GM19452 (cell line): Measurements from ENCODE around the gene HEPHL1.
"Not testable (repeated sequence)": the region's sequence is repeated elsewhere in the genome, so short reads cannot be mapped to it uniquely, and the experiment has no call there.

Experiments used
- ATAC-seq: cut with Tn5 transposase; IDR thresholded peaks from one replicate; pipeline ENCODE4 v1.9.1; 2021; ENCODE audit not compliant: unreplicated experiment

The HEPHL1 gene

DNA sequence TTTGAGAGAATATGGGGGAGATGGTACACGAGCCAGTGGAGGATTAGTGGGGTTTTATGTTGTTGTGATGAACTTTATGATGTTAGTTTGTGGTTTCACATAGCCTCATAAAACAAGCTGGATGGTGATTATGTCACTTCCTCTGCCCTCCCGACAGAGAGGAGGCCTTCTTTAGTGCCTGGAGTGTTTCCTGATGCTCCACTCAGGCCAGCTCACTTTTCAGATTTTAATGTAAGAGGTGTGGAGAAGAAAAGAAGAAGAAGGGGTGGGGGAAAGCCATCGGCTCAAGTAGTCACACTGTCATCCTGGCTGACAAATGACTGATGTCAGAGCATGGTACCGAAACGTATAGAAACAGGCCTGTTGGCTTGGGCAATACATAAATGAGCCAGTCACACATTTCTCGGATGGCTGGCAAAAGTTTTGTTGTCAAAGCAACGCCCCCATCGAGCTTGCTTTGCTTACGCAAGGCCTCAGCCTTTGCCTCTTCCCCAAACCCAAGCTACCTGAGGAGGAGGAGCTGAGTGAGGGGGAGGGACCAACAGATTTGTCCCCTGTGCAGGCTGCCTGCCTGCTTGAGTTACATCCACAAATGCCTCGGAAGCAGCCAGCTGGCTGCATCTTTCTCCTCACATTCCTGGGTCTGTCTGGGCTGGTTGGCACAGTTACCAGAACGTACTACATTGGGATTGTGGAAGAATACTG, at the start of gene HEPHL1:
Gene HEPHL1 (plus strand): TSS at position 578 of the 705 bp plus-strand sequence. CDS start 15 bp downstream, at position 593.
- ATAC-seq, result no peak

- no peak for ATAC-seq
Measured at GRCh38 chr11:93972790-93973189, 48.4 kb upstream of the HEPHL1 start.

DNA sequence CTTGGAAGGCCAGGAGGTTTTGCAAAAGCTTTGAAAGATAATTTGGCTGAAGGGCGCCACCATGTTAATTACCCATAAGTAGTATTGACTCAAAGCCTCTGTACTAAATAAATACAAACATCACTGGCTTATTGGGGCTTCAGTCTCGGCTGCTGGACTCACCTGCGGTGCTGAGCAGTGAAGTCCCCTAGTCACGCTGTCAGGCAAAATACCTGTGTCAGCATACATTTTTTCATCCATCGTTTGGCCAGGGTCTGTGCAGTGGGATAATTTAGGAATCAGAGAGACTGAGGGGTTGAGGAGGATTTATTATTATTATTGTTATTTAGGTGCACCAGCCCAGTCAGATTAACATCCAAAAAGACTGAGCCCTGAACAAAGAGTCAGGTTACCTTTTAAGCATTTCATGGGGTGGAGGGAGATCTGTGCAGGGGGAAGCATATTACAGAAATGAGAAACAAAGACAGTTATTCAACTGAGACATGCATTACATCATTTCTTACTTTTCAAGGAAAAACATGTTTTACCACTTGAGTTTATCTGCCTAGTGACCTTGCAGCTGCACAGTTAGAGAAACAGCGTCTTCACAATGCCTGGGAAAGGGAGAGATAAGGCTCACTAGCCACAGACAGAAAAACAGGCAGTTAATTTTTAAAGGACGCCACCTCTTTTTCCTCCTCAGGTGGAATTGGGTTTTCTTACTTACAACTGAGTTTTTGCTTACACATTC, 47.7 kb upstream of the HEPHL1 start:
- ATAC-seq, result not testable (repeated sequence)

- ATAC-seq, result no peak
Measured at GRCh38 chr11:93974759-93975158, 46.4 kb upstream of the HEPHL1 start.

DNA sequence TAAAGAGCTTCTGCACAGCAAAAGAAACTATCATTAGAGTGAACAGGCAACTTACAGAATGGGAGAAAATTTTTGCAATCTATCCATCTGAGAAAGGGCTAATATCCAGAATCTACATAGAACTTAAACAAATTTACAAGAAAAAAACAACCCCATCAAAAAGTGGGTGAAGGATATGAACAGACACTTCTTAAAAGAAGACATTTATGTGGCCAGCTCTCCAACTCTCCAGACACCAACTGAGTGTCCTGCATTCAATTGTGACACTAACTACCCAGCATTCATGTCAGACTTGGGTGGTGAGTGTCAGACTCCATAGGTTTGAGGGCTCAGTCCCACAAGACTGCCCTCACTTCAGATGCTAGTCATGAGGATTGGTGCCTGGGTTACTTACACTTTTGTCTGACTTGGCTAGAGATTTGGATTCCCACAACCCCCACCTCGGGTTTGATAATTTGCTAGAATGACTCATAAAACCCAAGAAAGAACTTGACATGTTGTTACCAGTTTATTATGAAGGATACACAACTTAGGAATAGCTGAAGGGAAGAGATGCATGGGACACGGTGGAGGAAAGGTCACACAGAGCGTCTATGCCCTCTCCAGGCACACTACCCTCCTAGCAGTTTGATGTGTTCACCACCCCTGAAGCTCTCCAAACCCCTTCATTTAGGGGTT, 44.4 kb upstream of the HEPHL1 start:
- not testable (repeated sequence) for ATAC-seq

DNA sequence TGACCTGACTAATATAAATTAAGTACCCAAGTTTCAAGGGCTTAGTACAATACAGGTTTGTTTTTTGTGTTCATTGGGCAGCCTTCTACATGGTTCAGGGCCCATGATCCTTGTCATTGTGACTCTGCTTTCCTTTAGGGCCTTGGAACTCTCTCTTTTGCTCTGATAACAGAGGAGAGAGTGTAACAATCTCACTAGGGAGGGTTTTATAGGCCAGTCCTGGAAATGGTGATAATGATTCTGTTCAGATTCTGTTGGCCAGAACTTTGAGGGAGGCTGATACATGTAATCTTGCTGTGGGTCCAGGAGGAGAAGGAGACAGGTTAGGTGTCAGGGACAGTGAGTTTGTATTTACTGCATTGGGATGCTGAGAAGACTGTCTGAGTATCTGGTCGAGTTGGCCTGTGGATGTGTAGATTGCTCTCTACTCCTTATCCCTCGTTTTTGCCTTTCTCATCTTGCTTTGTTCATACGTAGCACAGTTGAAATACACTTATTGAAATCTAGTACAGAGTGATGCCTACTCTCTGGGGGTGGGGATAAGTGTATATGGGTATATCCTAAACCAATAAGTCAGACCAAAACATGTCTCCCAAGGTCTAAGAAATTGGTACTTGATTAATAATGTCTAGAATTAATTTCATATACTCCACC, 37.5 kb upstream of the HEPHL1 start:
- ATAC-seq, result no peak

DNA sequence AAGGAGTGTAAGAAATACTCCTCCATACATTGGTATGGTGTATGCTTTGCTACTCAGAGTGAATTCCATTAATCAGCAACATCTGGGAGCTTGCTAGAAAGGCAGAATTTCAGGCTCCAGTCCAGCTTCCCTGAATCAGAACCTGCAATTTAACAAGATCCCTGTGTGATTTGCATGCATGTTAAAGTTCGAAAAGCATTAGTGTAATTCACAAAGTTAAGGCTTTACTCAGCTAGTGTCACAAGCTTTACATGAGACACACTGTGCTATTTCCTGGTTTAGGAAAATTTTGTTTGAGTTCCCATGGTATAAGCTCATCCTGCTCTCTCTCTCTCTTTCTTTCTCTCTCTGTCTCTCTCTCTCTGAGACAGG, 37.0 kb upstream of the HEPHL1 start:
- no peak for ATAC-seq

GRCh38 chr11:93984936-93985335, 36.2 kb upstream of the HEPHL1 start:
- ATAC-seq, result no peak

GRCh38 chr11:93986716-93987115, 34.4 kb upstream of the HEPHL1 start:
- ATAC-seq, result no peak

DNA sequence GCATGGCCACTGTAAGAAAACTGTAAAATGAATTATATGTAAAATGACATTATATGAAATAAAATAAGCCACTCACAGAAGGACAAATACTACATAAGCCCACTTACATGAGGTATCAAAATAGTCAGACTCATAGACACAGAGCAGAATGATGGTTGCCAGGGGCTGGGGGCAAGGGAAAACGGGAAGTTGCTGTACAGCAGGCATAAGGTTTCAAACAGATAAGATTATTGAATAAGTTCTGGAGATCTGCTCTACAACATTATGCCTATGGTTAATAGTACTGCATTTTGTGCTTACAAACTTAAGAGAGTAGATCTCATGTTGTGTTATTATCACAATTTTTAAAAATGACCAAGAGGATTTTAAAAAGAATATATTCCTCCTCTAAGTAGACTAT, 32.7 kb upstream of the HEPHL1 start:
- no peak for ATAC-seq

DNA sequence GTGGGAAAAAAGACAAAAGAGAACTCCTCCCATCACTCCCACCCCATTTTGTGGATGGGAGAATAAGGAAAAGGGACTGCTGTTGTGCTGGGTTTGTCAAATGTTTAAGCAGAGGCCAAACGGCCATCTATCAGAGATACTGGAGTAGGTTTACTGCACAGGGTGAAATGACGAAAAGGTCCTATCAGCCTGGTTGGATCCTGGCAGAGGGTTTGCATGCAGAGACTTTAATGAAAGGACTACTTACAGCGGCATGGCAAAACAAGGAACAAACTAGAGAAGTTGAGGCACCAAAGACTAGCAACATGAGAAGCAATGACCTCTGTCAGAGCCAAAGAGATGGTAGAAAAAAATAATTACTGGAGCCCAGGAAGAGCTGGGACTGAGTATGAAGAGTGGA, 32.2 kb upstream of the HEPHL1 start:
- ATAC-seq, result no peak

- no peak for ATAC-seq
Measured at GRCh38 chr11:93993747-93994146, 27.4 kb upstream of the HEPHL1 start.

- ATAC-seq, result no peak
Measured at GRCh38 chr11:93997741-93998140, 23.4 kb upstream of the HEPHL1 start.

- ATAC-seq, result no peak
Measured at GRCh38 chr11:94000659-94001058, 20.5 kb upstream of the HEPHL1 start.

DNA sequence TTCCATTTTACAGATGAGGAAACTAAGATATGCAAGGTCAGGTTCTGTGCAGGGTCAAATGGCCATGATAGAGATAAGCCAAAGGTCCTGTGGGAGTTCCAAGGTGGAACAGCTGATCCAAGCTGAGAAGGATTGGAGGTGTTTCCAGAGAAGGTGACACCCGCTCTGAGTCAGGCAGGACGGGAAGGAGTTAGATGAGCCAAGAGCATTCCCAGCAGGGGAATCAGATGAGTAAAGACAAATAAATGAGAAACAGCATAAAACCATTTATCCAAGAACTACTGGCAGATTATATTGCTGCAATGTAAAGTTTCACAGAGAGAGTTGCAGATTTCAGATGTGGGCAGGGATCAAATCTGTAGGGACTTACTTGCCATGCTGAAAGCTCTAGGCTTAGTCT, 18.9 kb upstream of the HEPHL1 start:
- ATAC-seq, result no peak

DNA sequence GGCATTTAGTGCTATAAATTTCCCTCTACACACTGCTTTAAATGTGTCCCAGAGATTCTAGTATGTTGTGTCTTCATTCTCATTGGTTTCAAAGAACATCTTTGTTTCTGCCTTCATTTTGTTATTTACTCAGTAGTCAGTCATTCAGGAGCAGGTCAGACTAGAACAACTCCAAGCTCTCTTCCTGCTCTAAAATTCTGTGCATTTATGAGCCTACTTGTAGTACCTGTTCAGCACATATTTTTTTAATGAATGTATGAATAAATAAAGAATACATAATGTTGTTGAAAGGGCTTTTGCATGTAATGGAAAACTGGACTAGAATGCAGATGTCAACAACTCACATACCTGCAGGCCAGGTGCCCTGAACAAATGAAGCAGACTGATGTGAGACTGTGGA, 13.7 kb upstream of the HEPHL1 start:
- no peak for ATAC-seq

DNA sequence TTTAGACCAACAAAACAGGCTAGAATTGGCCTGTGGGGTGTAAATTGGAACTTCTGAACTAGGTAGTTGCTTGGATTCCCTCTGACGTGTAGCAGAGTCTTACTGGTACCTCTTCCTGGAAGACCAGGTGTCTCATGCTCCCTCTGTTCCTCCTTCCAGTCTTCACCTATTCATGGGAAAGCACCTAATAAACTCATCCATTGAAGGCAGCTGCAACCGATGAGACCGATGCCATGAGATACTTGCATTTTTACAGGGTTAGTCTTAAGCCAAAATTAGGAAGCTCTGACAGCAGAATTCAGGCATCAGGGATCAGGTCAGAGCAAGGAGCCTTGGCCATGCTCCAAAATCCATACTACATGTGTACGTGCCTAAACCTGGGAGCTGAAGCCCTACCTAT, 13.2 kb upstream of the HEPHL1 start:
- ATAC-seq, result no peak

- ATAC-seq, result no peak
Measured at GRCh38 chr11:94010136-94010535, 11.0 kb upstream of the HEPHL1 start.

DNA sequence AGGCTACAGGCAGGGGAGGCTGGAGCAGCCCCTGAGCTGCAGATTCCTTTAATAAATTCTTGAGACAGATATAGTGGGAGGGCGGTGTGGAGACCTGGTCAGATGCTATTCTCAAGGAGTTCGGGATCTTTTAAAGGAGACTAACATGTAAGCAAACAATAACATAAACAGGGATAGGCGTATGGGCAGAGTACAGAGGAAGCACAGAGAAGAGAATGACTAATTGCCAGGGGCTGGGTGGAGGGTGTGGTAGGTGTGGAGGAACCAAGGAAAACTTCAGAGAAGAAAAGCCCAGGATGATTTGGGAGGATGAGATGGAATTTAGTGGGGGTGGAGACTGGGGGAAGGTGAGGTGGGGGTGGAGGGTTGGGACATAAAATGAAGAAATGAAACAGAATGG, 9.7 kb upstream of the HEPHL1 start:
- no peak for ATAC-seq

DNA sequence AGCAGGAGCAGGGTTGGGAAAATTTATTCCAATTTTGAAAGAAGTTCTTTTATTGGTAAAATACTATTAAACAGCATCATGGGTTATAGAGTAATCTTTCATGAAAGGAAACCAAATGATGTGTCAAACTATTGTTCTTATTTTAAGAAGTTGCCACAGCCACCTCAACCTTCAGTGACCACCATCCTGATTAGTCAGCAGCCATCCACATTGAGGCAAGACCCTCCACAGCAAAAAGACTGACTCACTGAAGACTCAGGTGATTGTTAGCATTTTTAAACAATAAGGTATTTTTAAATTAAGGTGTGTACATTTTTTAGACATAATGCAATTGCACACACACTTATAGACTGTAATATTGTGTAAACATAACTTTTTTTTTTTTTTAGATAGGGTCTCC, 3.7 kb upstream of the HEPHL1 start:
- ATAC-seq, result no peak

GRCh38 chr11:94018721-94019120, 2.4 kb upstream of the HEPHL1 start:
- no peak for ATAC-seq

- no peak for ATAC-seq
Measured at GRCh38 chr11:94023856-94024255, 2.7 kb downstream of the HEPHL1 start.
